ENCODE measurements around the gene UBE2Q1. TPM values are rescaled to one million over a fixed set of nuclear protein-coding genes. Genes with fewer than 3 reads are reported as not detected.
"Not testable (repeated sequence)": the region's sequence is repeated elsewhere in the genome, so short reads cannot be mapped to it uniquely, and the experiment has no call there.

UBE2Q1 gene
- total and polyA plus RNA-seq, 4 donors, result 25.5 to 63.9 (median 45.0) TPM

- DNase-seq (no peak), ATAC-seq (ENCODE audit: low FRiP score) (no peak)
- no peaks in the 10 kb centered on the region for H3K27me3 ChIP-seq (ENCODE audit: control insufficient read depth in 1 of 2, insufficient read depth in 2 of 2, low read length in 1 of 2)
- no peak overlapping the region for H3K27ac ChIP-seq (ENCODE audit: low read depth in 1 of 2, low read length in 2 of 2)
- H3K4me3 ChIP-seq (ENCODE audit: low read length in 2 of 2), result no peak overlapping the region
- WGBS, 2 donors, result 73 to 78% methylated on average over 7 of the region's 7 CpGs
- no peaks in the 10 kb centered on the region for H3K4me1 ChIP-seq (ENCODE audit: control insufficient read depth in 1 of 2, insufficient read depth in 2 of 2, low read length in 2 of 2)
- H3K9me3 ChIP-seq (ENCODE audit: control insufficient read depth, low read length), result peaks cover 2% of the 10 kb centered on the region
- intact Hi-C loops (cut with DNase I), result no loop called here
- no peaks in the 10 kb centered on the region for H3K36me3 ChIP-seq (ENCODE audit: control insufficient read depth in 1 of 2, insufficient read depth in 2 of 2, low read length in 1 of 2)
These were observed 21.9 kb downstream of the UBE2Q1 start for GRCh38 chr1:154536570-154536969.

- no peak for ATAC-seq (ENCODE audit: low FRiP score)
- intact Hi-C loops (cut with DNase I), result no loop called here
- DNase-seq, result no peak
These were observed 24.3 kb downstream of the UBE2Q1 start for GRCh38 chr1:154533952-154534844.

GRCh38 chr1:154531950-154532349 is 26.5 kb downstream of the UBE2Q1 start:
- not testable (repeated sequence) for ATAC-seq (ENCODE audit: low FRiP score)
- 97% methylated on average over 13 of the region's 13 CpGs for WGBS, 2 donors

More at GRCh38 chr1:154533952-154534844, 24.3 kb downstream of the UBE2Q1 start:
- no peak overlapping the region for H3K4me3 ChIP-seq (ENCODE audit: low read length in 2 of 2)
- no peak overlapping the region for H3K27ac ChIP-seq (ENCODE audit: low read depth in 1 of 2, low read length in 2 of 2)
- peaks cover 2% of the 10 kb centered on the region for H3K9me3 ChIP-seq (ENCODE audit: control insufficient read depth, low read length)
- H3K4me1 ChIP-seq (ENCODE audit: control insufficient read depth in 1 of 2, insufficient read depth in 2 of 2, low read length in 2 of 2), result no peaks in the 10 kb centered on the region
- 52 to 54% methylated on average over 11 of the region's 11 CpGs for WGBS, 2 donors
- H3K36me3 ChIP-seq (ENCODE audit: control insufficient read depth in 1 of 2, insufficient read depth in 2 of 2, low read length in 1 of 2), result no peaks in the 10 kb centered on the region
- H3K27me3 ChIP-seq (ENCODE audit: control insufficient read depth in 1 of 2, insufficient read depth in 2 of 2, low read length in 1 of 2), result no peaks in the 10 kb centered on the region

GRCh38 chr1:154529308-154529707 is 29.2 kb downstream of the UBE2Q1 start:
- no peaks in the 10 kb centered on the region for H3K27me3 ChIP-seq (ENCODE audit: control insufficient read depth in 1 of 2, insufficient read depth in 2 of 2, low read length in 1 of 2)
- DNase-seq (no peak), ATAC-seq (ENCODE audit: low FRiP score) (no peak)
- 91 to 92% methylated on average over 6 of the region's 6 CpGs for WGBS, 2 donors
- no peaks in the 10 kb centered on the region for H3K36me3 ChIP-seq (ENCODE audit: control insufficient read depth in 1 of 2, insufficient read depth in 2 of 2, low read length in 1 of 2)
- H3K4me3 ChIP-seq (ENCODE audit: low read length in 2 of 2), result no peak overlapping the region
- no peaks in the 10 kb centered on the region for H3K4me1 ChIP-seq (ENCODE audit: control insufficient read depth in 1 of 2, insufficient read depth in 2 of 2, low read length in 2 of 2)
- peaks cover 4% of the 10 kb centered on the region for H3K9me3 ChIP-seq (ENCODE audit: control insufficient read depth, low read length)
- intact Hi-C loops (cut with DNase I), result no loop called here
- H3K27ac ChIP-seq (ENCODE audit: low read depth in 1 of 2, low read length in 2 of 2), result no peak overlapping the region

More at GRCh38 chr1:154531950-154532349, 26.5 kb downstream of the UBE2Q1 start:
- H3K36me3 ChIP-seq (ENCODE audit: control insufficient read depth in 1 of 2, insufficient read depth in 2 of 2, low read length in 1 of 2); H3K27me3 ChIP-seq (ENCODE audit: control insufficient read depth in 1 of 2, insufficient read depth in 2 of 2, low read length in 1 of 2); H3K9me3 ChIP-seq (ENCODE audit: control insufficient read depth, low read length); H3K4me1 ChIP-seq (ENCODE audit: control insufficient read depth in 1 of 2, insufficient read depth in 2 of 2, low read length in 2 of 2); H3K4me3 ChIP-seq (ENCODE audit: low read length in 2 of 2); H3K27ac ChIP-seq (ENCODE audit: low read depth in 1 of 2, low read length in 2 of 2); intact Hi-C loops (cut with DNase I); DNase-seq: not testable (repeated sequence)

GRCh38 chr1:154527192-154527591 is 31.3 kb downstream of the UBE2Q1 start:
- Histone ChIP-seq H3K9me3 (ENCODE audit: control insufficient read depth, low read length) (peaks cover 7% of the 10 kb centered on the region), H3K4me3 (ENCODE audit: low read length in 2 of 2) (no peak overlapping the region), H3K27me3 (ENCODE audit: control insufficient read depth in 1 of 2, insufficient read depth in 2 of 2, low read length in 1 of 2) (no peaks in the 10 kb centered on the region), H3K4me1 (ENCODE audit: control insufficient read depth in 1 of 2, insufficient read depth in 2 of 2, low read length in 2 of 2) (no peaks in the 10 kb centered on the region), H3K27ac (ENCODE audit: low read depth in 1 of 2, low read length in 2 of 2) (no peak overlapping the region), H3K36me3 (ENCODE audit: control insufficient read depth in 1 of 2, insufficient read depth in 2 of 2, low read length in 1 of 2) (no peaks in the 10 kb centered on the region)
- ATAC-seq (ENCODE audit: low FRiP score) (no peak), DNase-seq (no peak)
- intact Hi-C loops (cut with DNase I), result no loop called here
- 66 to 68% methylated on average over 6 of the region's 6 CpGs for WGBS, 2 donors

- Histone ChIP-seq H3K36me3 (ENCODE audit: control insufficient read depth in 1 of 2, insufficient read depth in 2 of 2, low read length in 1 of 2) (no peaks in the 10 kb centered on the region), H3K4me3 (ENCODE audit: low read length in 2 of 2) (no peak overlapping the region), H3K9me3 (ENCODE audit: control insufficient read depth, low read length) (peaks cover 7% of the 10 kb centered on the region), H3K27ac (ENCODE audit: low read depth in 1 of 2, low read length in 2 of 2) (no peak overlapping the region), H3K4me1 (ENCODE audit: control insufficient read depth in 1 of 2, insufficient read depth in 2 of 2, low read length in 2 of 2) (no peaks in the 10 kb centered on the region), H3K27me3 (ENCODE audit: control insufficient read depth in 1 of 2, insufficient read depth in 2 of 2, low read length in 1 of 2) (no peaks in the 10 kb centered on the region)
- ATAC-seq (ENCODE audit: low FRiP score) (no peak), DNase-seq (no peak)
- intact Hi-C loops (cut with DNase I), result no loop called here
These were observed 33.6 kb downstream of the UBE2Q1 start for GRCh38 chr1:154524881-154525280.

GRCh38 chr1:154521695-154522094 is 36.8 kb downstream of the UBE2Q1 start:
- Histone ChIP-seq H3K36me3 (ENCODE audit: control insufficient read depth in 1 of 2, insufficient read depth in 2 of 2, low read length in 1 of 2) (no peaks in the 10 kb centered on the region), H3K4me3 (ENCODE audit: low read length in 2 of 2) (no peak overlapping the region), H3K9me3 (ENCODE audit: control insufficient read depth, low read length) (peaks cover 9% of the 10 kb centered on the region), H3K4me1 (ENCODE audit: control insufficient read depth in 1 of 2, insufficient read depth in 2 of 2, low read length in 2 of 2) (no peaks in the 10 kb centered on the region), H3K27ac (ENCODE audit: low read depth in 1 of 2, low read length in 2 of 2) (no peak overlapping the region), H3K27me3 (ENCODE audit: control insufficient read depth in 1 of 2, insufficient read depth in 2 of 2, low read length in 1 of 2) (peaks cover 0 to 3% of the 10 kb centered on the region in 2 donors)
- ATAC-seq (ENCODE audit: low FRiP score) (no peak), DNase-seq (no peak)
- WGBS, 2 donors, result 53 to 55% methylated on average over 3 of the region's 3 CpGs
- intact Hi-C loops (cut with DNase I), result no loop called here

- Histone ChIP-seq H3K9me3 (ENCODE audit: control insufficient read depth, low read length) (peaks cover 9% of the 10 kb centered on the region), H3K4me1 (ENCODE audit: control insufficient read depth in 1 of 2, insufficient read depth in 2 of 2, low read length in 2 of 2) (no peaks in the 10 kb centered on the region), H3K27me3 (ENCODE audit: control insufficient read depth in 1 of 2, insufficient read depth in 2 of 2, low read length in 1 of 2) (peaks cover 0 to 3% of the 10 kb centered on the region in 2 donors), H3K27ac (ENCODE audit: low read depth in 1 of 2, low read length in 2 of 2) (no peak overlapping the region), H3K4me3 (ENCODE audit: low read length in 2 of 2) (no peak overlapping the region), H3K36me3 (ENCODE audit: control insufficient read depth in 1 of 2, insufficient read depth in 2 of 2, low read length in 1 of 2) (no peaks in the 10 kb centered on the region)
- ATAC-seq (ENCODE audit: low FRiP score) (no peak), DNase-seq (no peak)
- WGBS, 2 donors, result 13 to 22% methylated on average over 3 of the region's 3 CpGs
- intact Hi-C loops (cut with DNase I), result no loop called here
These were observed 38.1 kb downstream of the UBE2Q1 start for GRCh38 chr1:154520333-154520732.

- WGBS, 2 donors, result 62 to 66% methylated on average over 9 of the region's 9 CpGs
- H3K4me1 ChIP-seq (ENCODE audit: control insufficient read depth in 1 of 2, insufficient read depth in 2 of 2, low read length in 2 of 2), result no peaks in the 10 kb centered on the region
- no peaks in the 10 kb centered on the region for H3K36me3 ChIP-seq (ENCODE audit: control insufficient read depth in 1 of 2, insufficient read depth in 2 of 2, low read length in 1 of 2)
- intact Hi-C loops (cut with DNase I), result no loop called here
- no peak overlapping the region for H3K27ac ChIP-seq (ENCODE audit: low read depth in 1 of 2, low read length in 2 of 2)
- DNase-seq, result no peak
- H3K4me3 ChIP-seq (ENCODE audit: low read length in 2 of 2), result no peak overlapping the region
- H3K27me3 ChIP-seq (ENCODE audit: control insufficient read depth in 1 of 2, insufficient read depth in 2 of 2, low read length in 1 of 2), result peaks cover 0 to 3% of the 10 kb centered on the region in 2 donors
- no peak for ATAC-seq (ENCODE audit: low FRiP score)
- peaks cover 6% of the 10 kb centered on the region for H3K9me3 ChIP-seq (ENCODE audit: control insufficient read depth, low read length)
These were observed 38.9 kb downstream of the UBE2Q1 start for GRCh38 chr1:154519591-154519991.

Data from aorta (tissue), 5 donors.